ENCODE results near the gene ZNF829.

ZNF829 gene

DNA sequence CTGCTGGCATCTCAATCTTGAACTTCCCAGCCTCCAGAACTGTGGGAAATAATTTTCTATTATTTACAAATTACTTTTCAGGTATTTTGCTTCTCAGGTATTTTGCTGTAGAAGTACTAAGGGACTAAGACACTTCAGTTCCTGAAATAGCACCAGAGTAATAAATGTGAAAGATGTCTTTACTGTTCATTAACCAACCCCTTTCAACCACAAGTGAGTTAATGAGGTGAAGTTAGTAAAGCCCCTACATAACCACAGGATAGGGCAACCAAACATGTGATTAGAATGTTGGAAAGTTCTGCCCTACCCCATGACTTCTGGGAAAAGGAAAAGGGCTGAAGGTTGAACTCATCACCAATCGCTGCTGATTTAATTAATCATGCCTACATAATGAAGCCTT lies 68.1 kb downstream of the ZNF829 start:
- TF ChIP-seq EZH2 (IDR thresholded peaks at IDR 0.05; ENCODE audit: borderline replicate concordance, low read length) = no peak
- TF ChIP-seq, protein P1, sequence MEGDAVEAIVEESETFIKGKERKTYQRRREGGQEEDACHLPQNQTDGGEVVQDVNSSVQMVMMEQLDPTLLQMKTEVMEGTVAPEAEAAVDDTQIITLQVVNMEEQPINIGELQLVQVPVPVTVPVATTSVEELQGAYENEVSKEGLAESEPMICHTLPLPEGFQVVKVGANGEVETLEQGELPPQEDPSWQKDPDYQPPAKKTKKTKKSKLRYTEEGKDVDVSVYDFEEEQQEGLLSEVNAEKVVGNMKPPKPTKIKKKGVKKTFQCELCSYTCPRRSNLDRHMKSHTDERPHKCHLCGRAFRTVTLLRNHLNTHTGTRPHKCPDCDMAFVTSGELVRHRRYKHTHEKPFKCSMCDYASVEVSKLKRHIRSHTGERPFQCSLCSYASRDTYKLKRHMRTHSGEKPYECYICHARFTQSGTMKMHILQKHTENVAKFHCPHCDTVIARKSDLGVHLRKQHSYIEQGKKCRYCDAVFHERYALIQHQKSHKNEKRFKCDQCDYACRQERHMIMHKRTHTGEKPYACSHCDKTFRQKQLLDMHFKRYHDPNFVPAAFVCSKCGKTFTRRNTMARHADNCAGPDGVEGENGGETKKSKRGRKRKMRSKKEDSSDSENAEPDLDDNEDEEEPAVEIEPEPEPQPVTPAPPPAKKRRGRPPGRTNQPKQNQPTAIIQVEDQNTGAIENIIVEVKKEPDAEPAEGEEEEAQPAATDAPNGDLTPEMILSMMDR (IDR thresholded peaks at IDR 0.05; ENCODE audit: low read length) = no peak
- Histone ChIP-seq H4K20me1 (ENCODE audit: insufficient read depth, low read length) (no peaks in the 10 kb centered on the region), H2AFZ (ENCODE audit: low read length) (no peak overlapping the region), H3K4me1 (ENCODE audit: insufficient read depth, low read length, severe bottlenecking) (peaks cover 7% of the 10 kb centered on the region), H3K9ac (ENCODE audit: low read length) (no peak overlapping the region), H3K79me2 (ENCODE audit: insufficient read depth, low read length) (peaks cover 7% of the 10 kb centered on the region), H3K27me3 (ENCODE audit: insufficient read depth, low read length) (no peaks in the 10 kb centered on the region), H3K9me3 (ENCODE audit: low read length) (peaks cover 10% of the 10 kb centered on the region), H3K4me3 (ENCODE audit: low read depth, low read length, poor library complexity, severe bottlenecking) (no peak overlapping the region), H3K27ac (ENCODE audit: low read depth, low read length, poor library complexity, severe bottlenecking) (no peak overlapping the region), H3K4me2 (ENCODE audit: low read length) (no peak overlapping the region), H3F3A (ENCODE audit: insufficient read depth, low read length) (no peaks in the 10 kb centered on the region), H3K36me3 (ENCODE audit: insufficient read depth, low read length) (peaks cover 21% of the 10 kb centered on the region), H3K9me2 (ENCODE audit: low read depth, low read length) (no peaks in the 10 kb centered on the region)

DNA sequence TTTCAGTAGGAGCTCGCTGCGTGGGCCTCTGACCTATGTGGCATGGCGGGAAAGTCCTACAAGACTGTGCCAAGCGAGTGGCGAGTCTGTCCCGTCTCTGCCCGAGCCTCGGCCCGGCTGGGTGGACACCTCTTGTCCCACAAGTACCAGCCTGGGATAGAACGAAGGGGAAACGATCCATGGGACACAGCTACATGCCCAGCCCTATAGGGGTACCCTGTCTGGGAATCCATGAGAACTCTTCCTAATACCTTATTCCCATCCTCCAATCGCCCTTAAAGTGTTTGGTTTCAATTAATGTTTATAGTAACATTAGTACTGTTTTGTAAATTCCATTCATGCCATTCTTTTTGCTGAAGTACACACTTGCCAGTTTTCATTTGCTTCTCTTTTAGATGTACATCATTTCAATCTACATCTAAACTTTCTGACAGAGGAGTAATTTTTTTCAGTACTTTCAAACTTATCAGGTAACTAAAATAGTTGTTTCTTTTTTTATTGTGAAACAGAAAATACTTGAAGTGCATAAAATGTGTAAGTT lies 77.2 kb downstream of the ZNF829 start:
- Histone ChIP-seq H3K9me2 (ENCODE audit: low read depth, low read length) (no peaks in the 10 kb centered on the region), H3K4me1 (ENCODE audit: insufficient read depth, low read length, severe bottlenecking) (peaks cover 13% of the 10 kb centered on the region), H3K4me3 (ENCODE audit: low read depth, low read length, poor library complexity, severe bottlenecking) (peak overlapping the region; percentile 66), H3K79me2 (ENCODE audit: insufficient read depth, low read length) (no peaks in the 10 kb centered on the region), H3K4me2 (ENCODE audit: low read length) (peak overlapping the region; percentile 75), H3K9me3 (ENCODE audit: low read length) (peaks cover 14% of the 10 kb centered on the region; the same call in 1 of the 2 replicates), H3K27me3 (ENCODE audit: insufficient read depth, low read length) (no peaks in the 10 kb centered on the region), H4K20me1 (ENCODE audit: insufficient read depth, low read length) (no peaks in the 10 kb centered on the region), H2AFZ (ENCODE audit: low read length) (no peak overlapping the region), H3F3A (ENCODE audit: insufficient read depth, low read length) (no peaks in the 10 kb centered on the region), H3K27ac (ENCODE audit: low read depth, low read length, poor library complexity, severe bottlenecking) (no peak overlapping the region), H3K36me3 (ENCODE audit: insufficient read depth, low read length) (peaks cover 31% of the 10 kb centered on the region), H3K9ac (ENCODE audit: low read length) (no peak overlapping the region)
- TF ChIP-seq EZH2 (IDR thresholded peaks at IDR 0.05; ENCODE audit: borderline replicate concordance, low read length) = no peak
- TF ChIP-seq, protein P1 (IDR thresholded peaks at IDR 0.05; ENCODE audit: low read length) = no peak
